Stomach (tissue), 19 donors: Measurements from ENCODE around the gene ENC1. TPM values are rescaled to one million over a fixed set of nuclear protein-coding genes. Genes with fewer than 3 reads are reported as not detected.
A peak's percentile ranks its signal among the peaks of the same experiment; 100 is the strongest.

ENCODE experiments used
- DNase-seq, 2 donors: peaks; one replicate each; pipeline versions ENCODE4 v3.0.0 to v3.0.0-alpha.2; 2013 to 2019
- H3K27ac ChIP-seq, 5 donors: fragments of 200-600 bp in 4 of 5; sonication (generic) in 4 of 5; one replicate each; pipeline ENCODE4 v1.5.1; 2013 to 2019; ENCODE audit warnings: mild to moderate bottlenecking in 1 of 5, moderate library complexity in 1 of 5
- H3K27me3 ChIP-seq, 3 donors: fragments of 200-600 bp; sonication (generic); one replicate each; pipeline ENCODE4 v1.5.1; 2017 to 2019; ENCODE audit warnings: mixed run types in 1 of 3
- H3K36me3 ChIP-seq, 4 donors: fragments of 200-600 bp; sonication (generic); 1 replicate in 3 of 4; 2 replicates in 1 of 4; pipeline ENCODE4 v1.5.1; 2016 to 2019
- H3K4me1 ChIP-seq, 4 donors: fragments of 200-600 bp; sonication (generic); one replicate each; pipeline ENCODE4 v1.5.1; 2016 to 2019
- H3K4me3 ChIP-seq, 4 donors: fragments of 200-600 bp; sonication (generic) in 3 of 4; one replicate each; pipeline ENCODE4 v1.5.1; 2016 to 2019; ENCODE audit warnings: mild to moderate bottlenecking in 1 of 4
- H3K9me3 ChIP-seq, 4 donors: fragments of 200-600 bp; sonication (generic); one replicate each; pipeline ENCODE4 v1.5.1; 2016 to 2019
- EP300 ChIP-seq: sonication (generic); formaldehyde crosslinking; IDR thresholded peaks from one replicate; pipeline ENCODE4 v1.6.1; 2017; ENCODE audit warnings: antibody characterized with exemption
- POLR2A ChIP-seq, 4 donors: fragments of 450-650 bp; IDR thresholded peaks; one replicate each; pipeline ENCODE4 v1.6.1; 2016; ENCODE audit warnings: antibody characterized with exemption in 4 of 4, control low read depth in 2 of 4, mild to moderate bottlenecking in 1 of 4, moderate library complexity in 1 of 4
- POLR2AphosphoS5 ChIP-seq, 3 donors: sonication (generic); formaldehyde crosslinking; IDR thresholded peaks; one replicate each; pipeline ENCODE4 v1.6.1; 2016; ENCODE audit warnings: antibody characterized with exemption in 3 of 3
- WGBS, 5 donors: extraction: QIAGEN DNeasy Blood & Tissue Kit in 3 of 5; methylation state at CpG; one replicate each; pipeline versions ENCODE4 v1.1.5 to v1.1.7; 2013 to 2018; 5-methylcytosine and 5-hydroxymethylcytosine counted together
- intact Hi-C: fragments of 100-400 bp; cut with DNase I; formaldehyde crosslinking; loops from one replicate; pipeline ENCODE4 v1.15.1; 2023; ENCODE audit warnings: low total_unique reads
- long read RNA-seq, 10 donors: transcript quantifications; one replicate each; lab custom pipeline, GENCODE V29; 2026
- polyA plus RNA-seq, 3 donors: library from polyadenylated mRNA; stranded (reverse); fragments of 200-250 nt; gene quantifications; one replicate each; pipeline ENCODE4 v1.2.3, GENCODE V29; 2013
- total RNA-seq, 5 donors: library from RNA; depleted of rRNA; stranded (reverse); fragments of >200 nt; gene quantifications; one replicate each; pipeline versions ENCODE4 v1.1.0 to v1.2.3, GENCODE V29; 2014 to 2016
- TF ChIP-seq, protein P1 (sequence below), 7 experiments: fragments of 450-650 bp in 4 of 7; fragments of 200-600 bp in 3 of 7; sonication (generic) in 3 of 7; IDR thresholded peaks; one replicate each; pipeline ENCODE4 v1.5.1; 2016 to 2019; ENCODE audit warnings: antibody characterized with exemption in 7 of 7, control low read depth in 2 of 7, mild to moderate bottlenecking in 1 of 7
- donor health status: healthy with polysubstance abuse.
- donor health status: Bipolar disorder and iron deficiency.
- donor health status: healthy.

The ENC1 gene, protein sequence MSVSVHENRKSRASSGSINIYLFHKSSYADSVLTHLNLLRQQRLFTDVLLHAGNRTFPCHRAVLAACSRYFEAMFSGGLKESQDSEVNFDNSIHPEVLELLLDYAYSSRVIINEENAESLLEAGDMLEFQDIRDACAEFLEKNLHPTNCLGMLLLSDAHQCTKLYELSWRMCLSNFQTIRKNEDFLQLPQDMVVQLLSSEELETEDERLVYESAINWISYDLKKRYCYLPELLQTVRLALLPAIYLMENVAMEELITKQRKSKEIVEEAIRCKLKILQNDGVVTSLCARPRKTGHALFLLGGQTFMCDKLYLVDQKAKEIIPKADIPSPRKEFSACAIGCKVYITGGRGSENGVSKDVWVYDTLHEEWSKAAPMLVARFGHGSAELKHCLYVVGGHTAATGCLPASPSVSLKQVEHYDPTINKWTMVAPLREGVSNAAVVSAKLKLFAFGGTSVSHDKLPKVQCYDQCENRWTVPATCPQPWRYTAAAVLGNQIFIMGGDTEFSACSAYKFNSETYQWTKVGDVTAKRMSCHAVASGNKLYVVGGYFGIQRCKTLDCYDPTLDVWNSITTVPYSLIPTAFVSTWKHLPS
- total RNA-seq (100 to 1,000 TPM in 1 of 5 donors, 10 to 100 TPM in 2, 1 to 10 TPM in 2; 3.5 to 136 (median 57.5) TPM), polyA plus RNA-seq (10 to 100 TPM in 1 of 3 donors, 1 to 10 TPM in 2; 6.4 to 18.0 (median 7.7) TPM)
- long read RNA-seq, donor 1, full-length matches to known transcripts = 9 of 26 reads
- long read RNA-seq, donor 1, partial matches to known transcripts = 17 of 26 reads
- long read RNA-seq, donor 1, other reads (novel, unspliced or antisense) = 0 of 26 reads
- long read RNA-seq, donor 2, full-length matches to known transcripts = 7 of 24 reads
- long read RNA-seq, donor 2, partial matches to known transcripts = 17 of 24 reads
- long read RNA-seq, donor 2, other reads (novel, unspliced or antisense) = 0 of 24 reads
- long read RNA-seq, donor 3, full-length matches to known transcripts = 8 of 20 reads
- long read RNA-seq, donor 3, partial matches to known transcripts = 12 of 20 reads
- long read RNA-seq, donor 3, other reads (novel, unspliced or antisense) = 0 of 20 reads
- long read RNA-seq, donor 4, full-length matches to known transcripts = 2 of 2 reads
- long read RNA-seq, donor 4, partial matches to known transcripts = 0 of 2 reads
- long read RNA-seq, donor 4, other reads (novel, unspliced or antisense) = 0 of 2 reads
- long read RNA-seq, donor 5, full-length matches to known transcripts = 12 of 35 reads
- long read RNA-seq, donor 5, partial matches to known transcripts = 23 of 35 reads
- long read RNA-seq, donor 5, other reads (novel, unspliced or antisense) = 0 of 35 reads
- long read RNA-seq, donor 6, full-length matches to known transcripts = 16 of 62 reads
- long read RNA-seq, donor 6, partial matches to known transcripts = 46 of 62 reads
- long read RNA-seq, donor 6, other reads (novel, unspliced or antisense) = 0 of 62 reads
- long read RNA-seq, donor 7, full-length matches to known transcripts = 14 of 44 reads
- long read RNA-seq, donor 7, partial matches to known transcripts = 30 of 44 reads
- long read RNA-seq, donor 7, other reads (novel, unspliced or antisense) = 0 of 44 reads
- long read RNA-seq, donor 8, full-length matches to known transcripts = 6 of 36 reads
- long read RNA-seq, donor 8, partial matches to known transcripts = 30 of 36 reads
- long read RNA-seq, donor 8, other reads (novel, unspliced or antisense) = 0 of 36 reads
- long read RNA-seq, donor 9, full-length matches to known transcripts = 3 of 15 reads
- long read RNA-seq, donor 9, partial matches to known transcripts = 12 of 15 reads
- long read RNA-seq, donor 9, other reads (novel, unspliced or antisense) = 0 of 15 reads
- long read RNA-seq, donor 10, full-length matches to known transcripts = 5 of 19 reads
- long read RNA-seq, donor 10, partial matches to known transcripts = 14 of 19 reads
- long read RNA-seq, donor 10, other reads (novel, unspliced or antisense) = 0 of 19 reads

DNA sequence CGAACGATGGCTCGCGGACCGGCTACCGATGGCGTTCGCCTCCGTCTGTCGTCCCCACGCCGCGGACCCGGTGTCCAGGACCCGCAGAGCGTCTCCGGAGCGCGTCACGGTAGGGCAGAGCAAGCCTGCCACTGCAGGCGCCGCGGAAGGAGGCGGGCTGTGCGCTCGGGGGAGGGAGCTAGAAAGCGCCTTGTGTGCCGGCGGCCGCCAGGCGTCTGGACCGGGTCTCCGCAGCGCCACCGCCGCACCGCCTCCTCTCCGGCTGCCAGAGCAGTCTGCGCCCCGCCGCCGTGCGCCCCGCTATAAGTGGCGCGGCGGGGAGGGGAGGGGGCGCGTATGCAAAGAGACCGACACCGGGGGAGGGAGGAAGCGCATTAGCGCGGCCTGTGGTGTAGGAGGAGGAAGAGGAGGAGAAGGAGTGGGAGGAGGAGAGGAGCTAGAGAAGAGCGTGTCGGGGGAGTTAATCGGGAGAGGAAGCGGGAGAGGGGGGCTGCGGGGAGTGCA is at the start of gene ENC1:
Gene ENC1 (minus strand): TSS at position 279 of the 504 bp plus-strand sequence. CDS start 4,243 bp downstream, outside the sequence.
- DNase-seq = peak; percentile 88 to 97
- intact Hi-C loops = loop anchor here (10.0 kb wide), 1 partner anchor 606 kb away; no protein-coding TSS in a partner anchor
- WGBS, 5 donors = 0 to 2% (median 1%) methylated on average over 31 to 59 of the region's 59 CpGs

DNA sequence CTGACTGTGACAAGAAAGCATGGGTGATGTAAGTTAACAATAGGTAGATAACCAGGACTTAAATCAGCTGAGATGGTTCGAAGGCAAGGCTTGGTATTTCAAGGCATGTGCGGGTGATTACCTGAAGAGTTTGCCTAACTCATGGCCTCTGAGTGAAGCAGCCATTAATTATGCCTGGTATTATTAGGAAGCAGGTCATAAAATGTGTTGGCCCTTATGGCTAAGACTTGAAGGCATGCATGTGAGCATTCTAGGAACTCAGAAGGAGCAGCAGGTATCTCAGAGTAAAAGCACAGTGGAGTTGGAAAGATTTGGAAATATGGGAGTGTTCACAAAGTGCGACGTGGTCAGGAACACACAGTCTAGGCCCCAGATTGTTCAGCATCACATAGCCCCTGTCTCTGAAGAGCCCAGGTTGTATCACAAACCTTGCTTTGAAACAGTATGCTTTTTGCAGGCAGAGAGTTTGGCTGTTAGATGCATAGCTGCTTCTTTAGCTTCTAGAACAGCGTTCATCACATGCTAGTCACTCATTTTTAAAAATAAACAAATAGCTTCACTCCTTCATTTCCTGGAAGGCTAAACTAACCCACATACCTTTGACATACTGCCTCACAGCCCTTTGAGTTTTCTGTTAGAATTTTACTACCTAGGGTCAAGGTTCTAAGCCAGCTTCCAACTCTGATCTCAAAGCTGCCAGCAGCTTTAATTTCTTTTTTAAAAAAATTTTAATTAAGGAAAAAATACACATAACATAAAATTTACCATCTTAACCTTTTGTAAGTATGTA is 46.6 kb upstream of the ENC1 start:
- TF ChIP-seq, protein P1, sequence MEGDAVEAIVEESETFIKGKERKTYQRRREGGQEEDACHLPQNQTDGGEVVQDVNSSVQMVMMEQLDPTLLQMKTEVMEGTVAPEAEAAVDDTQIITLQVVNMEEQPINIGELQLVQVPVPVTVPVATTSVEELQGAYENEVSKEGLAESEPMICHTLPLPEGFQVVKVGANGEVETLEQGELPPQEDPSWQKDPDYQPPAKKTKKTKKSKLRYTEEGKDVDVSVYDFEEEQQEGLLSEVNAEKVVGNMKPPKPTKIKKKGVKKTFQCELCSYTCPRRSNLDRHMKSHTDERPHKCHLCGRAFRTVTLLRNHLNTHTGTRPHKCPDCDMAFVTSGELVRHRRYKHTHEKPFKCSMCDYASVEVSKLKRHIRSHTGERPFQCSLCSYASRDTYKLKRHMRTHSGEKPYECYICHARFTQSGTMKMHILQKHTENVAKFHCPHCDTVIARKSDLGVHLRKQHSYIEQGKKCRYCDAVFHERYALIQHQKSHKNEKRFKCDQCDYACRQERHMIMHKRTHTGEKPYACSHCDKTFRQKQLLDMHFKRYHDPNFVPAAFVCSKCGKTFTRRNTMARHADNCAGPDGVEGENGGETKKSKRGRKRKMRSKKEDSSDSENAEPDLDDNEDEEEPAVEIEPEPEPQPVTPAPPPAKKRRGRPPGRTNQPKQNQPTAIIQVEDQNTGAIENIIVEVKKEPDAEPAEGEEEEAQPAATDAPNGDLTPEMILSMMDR (IDR thresholded peaks at IDR 0.05) = no peak
- no peak for TF ChIP-seq POLR2AphosphoS5 (IDR thresholded peaks at IDR 0.05)
- no peak for TF ChIP-seq EP300
- no peak for TF ChIP-seq POLR2A (IDR thresholded peaks at IDR 0.05)
- intact Hi-C loops = no loop called here
- no peak overlapping the region for H3K27ac ChIP-seq
- H3K9me3 ChIP-seq = no peaks in the 10 kb centered on the region
- H3K36me3 ChIP-seq = peaks cover 8 to 35% (median 29%) of the 10 kb centered on the region in 4 donors
- DNase-seq = no peak
- H3K4me3 ChIP-seq = peak overlapping the region in 1 of 4 donors; percentile 80
- peaks cover 18 to 24% (median 23%) of the 10 kb centered on the region in 4 donors for H3K4me1 ChIP-seq
- H3K27me3 ChIP-seq = no peaks in the 10 kb centered on the region
- WGBS, 5 donors = 74 to 80% (median 75%) methylated on average over 5 of the region's 5 CpGs

More for the DNA sequence above, at the start of gene ENC1:
- peak; percentile 13 to 90 (median 80) for TF ChIP-seq POLR2AphosphoS5 (IDR thresholded peaks at IDR 0.05)
- TF ChIP-seq, protein P1 (IDR thresholded peaks at IDR 0.05) = peak in 5 of 7 experiments; percentile 50 to 81 (median 68)
- TF ChIP-seq POLR2A (IDR thresholded peaks at IDR 0.05) = no peak
- TF ChIP-seq EP300 = no peak
- peak within 1 kb of the TSS; percentile 82 to 94 (median 91) for H3K27ac ChIP-seq
- peaks cover 18 to 70% (median 51%) of the 10 kb centered on the region in 4 donors for H3K4me1 ChIP-seq
- no peaks in the 10 kb centered on the region for H3K27me3 ChIP-seq
- H3K4me3 ChIP-seq = peak within 1 kb of the TSS; percentile 51 to 80 (median 72)
- peaks cover 3 to 8% (median 6%) of the 10 kb centered on the region in 4 donors for H3K36me3 ChIP-seq
- no peaks in the 10 kb centered on the region for H3K9me3 ChIP-seq
